ENCODE data around the gene ENTPD7. TPM values are rescaled to one million over a fixed set of nuclear protein-coding genes. Genes with fewer than 3 reads are reported as not detected.
"Not testable (repeated sequence)": the region's sequence is repeated elsewhere in the genome, so short reads cannot be mapped to it uniquely, and the experiment has no call there.

Gene ENTPD7
- total RNA-seq, 8 experiments from 2014 or later = 9.9 to 18.8 (median 11.2) TPM

- Histone ChIP-seq H3K27ac (no peak overlapping the region), H3K4me1 (replicated peaks in 1 of 2) (no peaks in the 10 kb centered on the region), H3K4me3 (no peak overlapping the region)
- peak in 1 of 8 experiments; percentile 57 for ATAC-seq (replicated peaks in 6 of 8)
- WGBS, 10 experiments = 0 to 100% (median 85%) methylated on average over 1 to 2 of the region's 2 CpGs
- in situ Hi-C loops (cut with MboI; ENCODE audit: low pct_unique_long_range_greater_than_20kb in 2 of 9, low sequenced_read_pairs in 9 of 9, unreplicated experiment in 9 of 9) = no loop called here
Observed at GRCh38 chr10:99742701-99743100, 83.4 kb downstream of the ENTPD7 start.

- Histone ChIP-seq H3K4me3 (no peak overlapping the region), H3K4me1 (replicated peaks in 1 of 2) (no peaks in the 10 kb centered on the region), H3K27ac (no peak overlapping the region)
- in situ Hi-C loops (cut with MboI; ENCODE audit: low pct_unique_long_range_greater_than_20kb in 2 of 9, low sequenced_read_pairs in 9 of 9, unreplicated experiment in 9 of 9) = no loop called here
- ATAC-seq (replicated peaks in 6 of 8) = no peak
- 68 to 94% (median 85%) methylated on average over 2 to 3 of the region's 3 CpGs; no CpG with 5 or more reads in 1 of the 10 experiments for WGBS, 10 experiments
Observed at GRCh38 chr10:99743841-99744240, 84.5 kb downstream of the ENTPD7 start.

GRCh38 chr10:99746166-99746565, 86.9 kb downstream of the ENTPD7 start:
- in situ Hi-C loops (cut with MboI; ENCODE audit: low pct_unique_long_range_greater_than_20kb in 2 of 9, low sequenced_read_pairs in 9 of 9, unreplicated experiment in 9 of 9) = not testable (repeated sequence)

GRCh38 chr10:99748823-99749451, 89.6 kb downstream of the ENTPD7 start:
- no peak for ATAC-seq (replicated peaks in 6 of 8)
- H3K27ac ChIP-seq = no peak overlapping the region
- no peaks in the 10 kb centered on the region for H3K4me1 ChIP-seq (replicated peaks in 1 of 2)
- H3K4me3 ChIP-seq = no peak overlapping the region
- in situ Hi-C loops (cut with MboI; ENCODE audit: low pct_unique_long_range_greater_than_20kb in 2 of 9, low sequenced_read_pairs in 9 of 9, unreplicated experiment in 9 of 9) = no loop called here
- 92 to 100% (median 100%) methylated on average over 1 to 2 of the region's 2 CpGs; no CpG with 5 or more reads in 2 of the 10 experiments for WGBS, 10 experiments

More at GRCh38 chr10:99746166-99746565, 86.9 kb downstream of the ENTPD7 start:
- WGBS, 10 experiments = 72 to 100% (median 100%) methylated on average over 1 to 2 of the region's 2 CpGs; no CpG with 5 or more reads in 1 of the 10 experiments
- H3K4me3 ChIP-seq; ATAC-seq (replicated peaks in 6 of 8); H3K27ac ChIP-seq; H3K4me1 ChIP-seq (replicated peaks in 1 of 2): not testable (repeated sequence)

GRCh38 chr10:99750641-99751040, 91.3 kb downstream of the ENTPD7 start:
- in situ Hi-C loops (cut with MboI; ENCODE audit: low pct_unique_long_range_greater_than_20kb in 2 of 9, low sequenced_read_pairs in 9 of 9, unreplicated experiment in 9 of 9) = no loop called here
- Histone ChIP-seq H3K27ac (no peak overlapping the region), H3K4me3 (no peak overlapping the region), H3K4me1 (replicated peaks in 1 of 2) (no peaks in the 10 kb centered on the region)
- ATAC-seq (replicated peaks in 6 of 8) = no peak

- H3K4me1 ChIP-seq (replicated peaks in 1 of 2) = no peaks in the 10 kb centered on the region
- 0 to 100% (median 17%) methylated on average over 1 of the region's 1 CpG; no CpG with 5 or more reads in 5 of the 10 experiments for WGBS, 10 experiments
- no peak overlapping the region for H3K4me3 ChIP-seq
- no peak overlapping the region for H3K27ac ChIP-seq
- in situ Hi-C loops (cut with MboI; ENCODE audit: low pct_unique_long_range_greater_than_20kb in 2 of 9, low sequenced_read_pairs in 9 of 9, unreplicated experiment in 9 of 9) = no loop called here
- ATAC-seq (replicated peaks in 6 of 8) = peak in 2 of 8 experiments; percentile 61 to 62
Observed at GRCh38 chr10:99754670-99755069, 95.4 kb downstream of the ENTPD7 start.

Other genes starting within 250 kb of the ENTPD7 start
- gene GOT1, start 228.9 kb upstream of the ENTPD7 start, total RNA-seq = 10 to 100 TPM; 21.3 to 97.7 (median 50.1) TPM
- under 1 TPM in 2 of 8 experiments, not detected in 6; 0.05 to 0.33 TPM for gene NKX2-3, start 126.6 kb upstream of the ENTPD7 start, total RNA-seq
- gene SLC25A28, start 39.1 kb upstream of the ENTPD7 start, total RNA-seq = 10 to 100 TPM; 14.9 to 41.3 (median 33.7) TPM
- 10 to 100 TPM; 34.5 to 61.6 (median 42.4) TPM for gene COX15, start 72.6 kb downstream of the ENTPD7 start, total RNA-seq
- gene CUTC, start 72.7 kb downstream of the ENTPD7 start, total RNA-seq = 10 to 100 TPM; 15.1 to 23.8 (median 16.0) TPM
- gene ABCC2, start 123.1 kb downstream of the ENTPD7 start, total RNA-seq = 1 to 10 TPM in 1 of 8 experiments, under 1 TPM in 7; 0.11 to 7.9 (median 0.55) TPM

All from motor neuron (in vitro differentiated cells).